GM10248 (cell line): Measurements from ENCODE around the gene PTPRZ1.

ENCODE experiments used
- CTCF ChIA-PET: fragments of 300-600 bp; sonication (Branson Sonifier 250); formaldehyde crosslinking; extraction: SDS; loops from one replicate; lab custom pipeline; 2021; ENCODE audit warnings: antibody characterized with exemption; lab: Yijun Ruan, JAX
- POLR2A ChIA-PET: fragments of 350-650 bp; sonication (Branson Sonifier 250); formaldehyde crosslinking; extraction: SDS; loops from one replicate; lab custom pipeline; 2020; ENCODE audit warnings: antibody characterized with exemption; lab: Yijun Ruan, JAX
- DNase-seq: peaks from one replicate; pipeline ENCODE4 v3.0.0; 2012; ENCODE audit errors: extremely low spot score
- TF ChIP-seq, protein P1 (sequence below): IDR thresholded peaks from 2 replicates; pipeline ENCODE4 v1.5.1; 2012; ENCODE audit warnings: mild to moderate bottlenecking, low read depth; ENCODE audit errors: extremely low read depth, missing control alignments, control extremely low read depth

Gene PTPRZ1

DNA sequence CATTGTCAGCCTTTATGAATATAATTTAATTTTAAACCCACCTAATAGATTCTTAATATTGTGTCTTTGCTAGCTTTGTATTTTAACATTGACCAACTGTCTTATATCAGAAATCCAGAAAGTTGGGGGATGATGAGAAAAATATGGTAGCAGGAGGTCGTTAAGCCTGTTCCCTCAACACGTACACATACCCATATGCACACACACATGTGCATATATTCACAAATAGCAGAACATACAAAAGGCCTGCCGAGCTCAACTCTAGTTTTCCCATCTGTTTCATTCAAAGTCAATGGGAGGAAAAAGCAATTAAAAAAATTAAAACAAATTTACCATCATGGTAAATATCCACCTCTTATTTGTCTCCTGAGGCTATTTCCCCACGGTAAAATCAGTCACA is 25.9 kb upstream of the PTPRZ1 start:
- DNase-seq, result no peak
- POLR2A ChIA-PET, result no interaction called here
- TF ChIP-seq, protein P1, sequence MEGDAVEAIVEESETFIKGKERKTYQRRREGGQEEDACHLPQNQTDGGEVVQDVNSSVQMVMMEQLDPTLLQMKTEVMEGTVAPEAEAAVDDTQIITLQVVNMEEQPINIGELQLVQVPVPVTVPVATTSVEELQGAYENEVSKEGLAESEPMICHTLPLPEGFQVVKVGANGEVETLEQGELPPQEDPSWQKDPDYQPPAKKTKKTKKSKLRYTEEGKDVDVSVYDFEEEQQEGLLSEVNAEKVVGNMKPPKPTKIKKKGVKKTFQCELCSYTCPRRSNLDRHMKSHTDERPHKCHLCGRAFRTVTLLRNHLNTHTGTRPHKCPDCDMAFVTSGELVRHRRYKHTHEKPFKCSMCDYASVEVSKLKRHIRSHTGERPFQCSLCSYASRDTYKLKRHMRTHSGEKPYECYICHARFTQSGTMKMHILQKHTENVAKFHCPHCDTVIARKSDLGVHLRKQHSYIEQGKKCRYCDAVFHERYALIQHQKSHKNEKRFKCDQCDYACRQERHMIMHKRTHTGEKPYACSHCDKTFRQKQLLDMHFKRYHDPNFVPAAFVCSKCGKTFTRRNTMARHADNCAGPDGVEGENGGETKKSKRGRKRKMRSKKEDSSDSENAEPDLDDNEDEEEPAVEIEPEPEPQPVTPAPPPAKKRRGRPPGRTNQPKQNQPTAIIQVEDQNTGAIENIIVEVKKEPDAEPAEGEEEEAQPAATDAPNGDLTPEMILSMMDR, result no peak
- CTCF ChIA-PET, result no interaction called here

DNA sequence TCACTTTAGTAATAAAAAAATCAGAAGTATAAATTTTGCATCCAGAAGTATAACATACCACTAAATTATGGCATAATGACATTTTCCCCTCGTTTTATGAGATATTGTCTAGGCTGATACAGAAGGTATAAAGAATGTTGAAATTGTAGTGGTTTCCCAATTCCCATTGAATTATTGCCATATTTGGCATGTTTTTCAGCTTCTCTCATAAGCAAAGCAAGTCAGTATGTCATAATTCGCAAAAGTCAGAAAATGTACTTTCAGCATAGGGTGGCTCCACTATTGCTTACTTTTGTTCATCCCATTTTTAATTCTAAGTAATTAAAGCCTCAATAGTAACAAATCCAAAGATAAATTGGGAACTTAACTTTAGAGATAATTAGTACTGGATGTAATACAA is 19.7 kb upstream of the PTPRZ1 start:
- POLR2A ChIA-PET, result no interaction called here
- DNase-seq, result no peak
- CTCF ChIA-PET, result interaction anchor here (1.2 to 1.4 kb wide), 2 partner anchors 11 to 12 kb away, joined by 3 to 4 read pairs; no protein-coding TSS in a partner anchor
- TF ChIP-seq, protein P1, result no peak

DNA sequence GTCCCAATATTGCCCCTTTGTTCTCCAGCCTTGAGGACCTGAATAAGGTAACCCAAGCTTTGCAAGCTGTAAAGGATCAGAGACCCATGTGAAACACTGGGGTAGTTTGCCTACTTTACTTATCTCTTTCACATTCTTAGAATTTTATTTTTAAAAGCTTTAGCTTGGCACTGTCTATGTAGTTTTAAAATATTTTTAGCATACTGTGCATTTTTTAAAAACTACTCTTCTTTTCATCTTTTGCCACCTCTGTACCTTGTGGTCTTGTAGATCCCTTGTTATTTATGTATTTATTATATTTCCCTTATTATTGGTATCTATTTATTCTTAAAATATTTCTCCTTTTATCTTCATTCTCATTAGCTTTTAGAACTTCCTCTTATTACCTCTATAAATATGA is 12.0 kb upstream of the PTPRZ1 start:
- TF ChIP-seq, protein P1, result no peak
- CTCF ChIA-PET, result no interaction called here
- no peak for DNase-seq
- POLR2A ChIA-PET, result no interaction called here

DNA sequence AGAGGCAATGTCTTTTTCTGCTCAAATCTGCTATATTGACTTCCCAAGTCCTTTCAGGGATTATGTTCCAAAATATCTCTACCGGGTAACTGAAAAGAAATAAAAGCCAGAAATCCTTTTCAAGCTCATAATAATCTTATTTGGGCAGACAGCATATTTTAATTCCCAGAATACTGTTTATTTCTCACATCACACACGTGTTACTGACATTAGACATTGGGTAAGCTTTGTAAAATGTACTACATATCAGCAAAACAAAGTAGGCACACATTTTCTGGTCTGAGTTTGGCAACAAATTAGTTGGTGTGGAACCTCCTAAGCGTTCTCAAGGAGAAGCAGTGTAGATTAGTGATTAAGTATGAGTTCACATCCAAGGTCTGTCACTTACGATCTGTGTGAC is 10.4 kb upstream of the PTPRZ1 start:
- ChIA-PET CTCF (no interaction called here), POLR2A (no interaction called here)
- no peak for DNase-seq
- TF ChIP-seq, protein P1, result no peak

DNA sequence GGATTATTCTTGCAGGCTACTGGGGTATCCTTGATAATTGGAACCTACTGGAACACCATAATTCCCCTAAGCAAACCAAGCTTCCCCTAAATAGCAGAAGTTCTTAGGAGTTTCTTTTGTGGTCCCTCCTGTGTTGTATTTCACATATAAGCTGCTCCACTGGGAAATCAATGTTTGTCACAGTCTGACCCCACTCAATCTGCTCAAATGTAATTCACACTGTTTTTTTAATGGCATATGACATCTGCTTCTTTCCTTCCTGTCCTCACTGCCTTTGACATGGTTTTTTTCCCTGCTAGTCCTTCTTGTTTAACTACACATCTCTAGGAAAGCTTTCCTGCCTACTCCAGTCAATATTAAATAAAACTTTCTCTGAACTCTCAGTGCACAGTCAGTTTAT is 1.8 kb upstream of the PTPRZ1 start:
- TF ChIP-seq, protein P1, result no peak
- POLR2A ChIA-PET, result no interaction called here
- DNase-seq, result no peak
- CTCF ChIA-PET, result no interaction called here

DNA sequence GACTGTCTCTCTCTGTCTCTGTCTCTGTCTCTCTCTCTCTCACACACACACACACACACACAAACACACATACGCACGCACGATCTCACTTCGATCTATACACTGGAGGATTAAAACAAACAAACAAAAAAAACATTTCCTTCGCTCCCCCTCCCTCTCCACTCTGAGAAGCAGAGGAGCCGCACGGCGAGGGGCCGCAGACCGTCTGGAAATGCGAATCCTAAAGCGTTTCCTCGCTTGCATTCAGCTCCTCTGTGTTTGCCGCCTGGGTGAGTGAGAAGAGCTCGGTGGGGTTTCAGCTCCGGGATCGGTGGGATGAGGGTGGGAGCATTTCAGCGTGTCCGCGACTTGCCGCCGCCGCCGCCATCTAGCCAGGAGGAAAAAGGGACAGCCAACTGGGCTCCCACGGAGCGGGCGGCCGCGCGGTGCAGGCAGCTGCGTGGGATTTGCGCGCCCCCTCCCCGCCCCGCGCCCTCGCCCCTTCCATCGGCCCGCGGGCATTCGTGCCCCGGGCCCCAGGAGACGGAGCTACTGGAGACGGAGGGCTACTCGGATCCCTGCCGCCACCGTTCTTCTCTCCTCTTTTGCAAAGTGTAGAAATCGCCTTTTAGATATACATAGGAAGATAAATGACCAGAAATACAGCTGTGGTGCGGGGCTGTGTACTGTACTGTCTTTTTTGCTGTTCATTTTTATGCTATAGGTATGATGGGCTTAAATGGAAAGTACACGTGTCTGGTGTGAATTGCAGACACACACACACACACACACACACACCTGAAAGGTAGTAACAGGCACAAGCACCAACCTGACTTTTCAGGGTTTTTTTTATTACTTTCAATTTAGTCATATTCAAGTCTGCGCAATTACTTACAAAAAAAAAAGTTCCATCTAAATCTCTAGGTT is 581 bp downstream of the PTPRZ1 start:
- POLR2A ChIA-PET, result no interaction called here
- CTCF ChIA-PET, result no interaction called here
- TF ChIP-seq, protein P1, result no peak
- peak; percentile 6 for DNase-seq
